NCI-H2227 (cell line): ENCODE data around the gene HEMK1.

Experiments
- DNase-seq: peaks from one replicate; lab custom pipeline; 2025; ENCODE audit not compliant: unreplicated experiment; lab: John Stamatoyannopoulos, UW

Gene HEMK1

GRCh38 chr3:50573566-50574443, 4.5 kb downstream of the HEMK1 start:
- DNase-seq: no peak

GRCh38 chr3:50574444-50574831, 5.1 kb downstream of the HEMK1 start:
- no peak for DNase-seq

GRCh38 chr3:50575372-50575771, 6.0 kb downstream of the HEMK1 start:
- DNase-seq: no peak

DNA sequence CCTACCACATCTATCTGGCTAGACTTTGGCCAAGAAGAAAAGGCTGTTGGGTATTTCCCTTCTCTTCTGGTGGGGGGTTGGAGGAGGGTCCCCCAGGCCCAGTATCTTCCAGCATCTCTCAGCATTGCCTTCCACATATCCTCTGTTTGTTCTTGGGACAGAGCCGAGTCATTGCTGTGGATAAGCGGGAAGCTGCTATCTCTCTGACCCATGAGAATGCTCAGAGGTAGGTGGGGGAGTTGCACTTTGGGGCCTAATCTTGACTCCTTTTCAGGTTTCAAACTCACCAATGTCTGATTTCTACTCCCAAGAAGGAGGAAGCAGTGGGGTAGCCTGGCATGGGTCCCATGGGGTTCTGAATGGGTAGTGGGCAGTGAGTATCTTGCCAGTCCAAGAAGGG, 8.0 kb downstream of the HEMK1 start:
- no peak for DNase-seq

DNA sequence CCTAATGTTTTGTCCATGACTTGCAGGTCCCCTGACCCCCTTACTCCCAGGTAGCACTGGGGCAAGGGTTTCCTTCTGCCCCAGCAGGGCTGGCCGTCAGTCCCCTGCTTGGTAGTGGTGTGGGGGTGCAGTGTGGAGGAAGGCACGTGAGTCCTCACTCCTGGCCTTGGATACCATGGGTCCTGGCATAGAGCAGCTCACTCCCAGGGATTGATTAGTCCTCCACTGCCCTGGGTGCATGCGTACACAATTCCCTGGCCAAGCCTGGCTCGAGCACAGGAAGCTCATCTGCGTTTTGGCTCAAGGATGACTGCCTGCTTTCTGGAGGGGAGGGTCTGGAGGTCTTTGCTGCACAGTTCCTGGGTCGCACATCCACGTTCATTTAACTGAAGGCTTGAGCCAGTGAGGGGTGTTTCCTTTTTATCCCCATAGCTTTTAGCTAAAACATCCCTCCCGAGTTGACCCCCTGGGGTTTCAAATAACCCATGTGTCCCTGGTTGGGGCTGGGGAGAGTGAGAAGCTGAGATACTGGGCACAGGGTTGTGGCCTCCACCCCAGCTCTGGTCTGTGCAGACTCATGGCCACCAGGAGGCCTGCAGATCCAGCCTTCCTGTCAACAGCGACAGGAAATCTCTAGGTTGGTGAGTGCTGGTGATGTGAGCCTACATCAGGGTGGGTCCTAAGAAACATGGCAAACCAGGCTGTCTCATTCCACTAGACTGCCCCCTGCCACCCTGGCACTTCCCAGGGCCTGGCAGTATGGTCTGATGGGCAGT, 11.5 kb downstream of the HEMK1 start:
- DNase-seq: no peak

DNA sequence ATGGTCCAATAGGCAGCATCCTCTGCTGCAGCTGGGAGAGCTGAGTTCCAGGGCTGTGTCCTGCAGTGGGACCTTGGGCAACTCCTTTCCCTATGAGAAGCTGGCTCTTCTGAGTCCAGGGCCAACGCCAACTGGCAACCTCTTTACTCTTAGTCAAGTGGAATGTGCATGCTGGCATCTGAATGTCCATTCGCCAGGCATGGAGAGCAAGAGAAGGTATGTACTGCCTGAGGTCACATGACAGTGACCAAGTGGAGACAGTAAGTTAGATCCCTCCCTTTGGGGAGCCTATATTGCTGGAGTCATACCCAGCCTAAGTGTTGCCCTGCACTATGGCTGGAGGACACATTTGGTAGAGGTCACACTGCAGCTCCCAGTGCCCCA, 12.1 kb downstream of the HEMK1 start:
- DNase-seq: no peak

GRCh38 chr3:50582083-50582482, 12.8 kb downstream of the HEMK1 start:
- no peak for DNase-seq

- no peak for DNase-seq
These were observed 14.6 kb downstream of the HEMK1 start for GRCh38 chr3:50583897-50584296.

DNA sequence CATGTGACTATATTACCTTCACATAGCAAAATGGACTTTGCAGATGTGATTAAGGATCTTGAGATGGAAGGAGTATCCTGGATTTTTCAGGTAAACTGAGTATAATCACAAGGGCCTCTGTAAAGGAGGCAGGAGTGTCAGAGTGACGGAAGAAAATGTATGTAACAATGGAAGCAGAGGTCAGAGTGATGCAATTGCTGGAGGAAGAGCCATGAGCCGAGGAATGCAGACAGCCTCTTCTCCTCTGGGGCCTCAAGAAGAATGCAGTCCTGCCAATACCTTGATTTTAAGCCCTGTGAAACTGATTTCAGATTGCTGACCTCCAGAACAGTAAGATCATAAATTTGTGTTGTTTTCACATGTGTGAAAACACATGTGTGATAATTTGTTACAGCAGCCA, 15.1 kb downstream of the HEMK1 start:
- DNase-seq: no peak

DNA sequence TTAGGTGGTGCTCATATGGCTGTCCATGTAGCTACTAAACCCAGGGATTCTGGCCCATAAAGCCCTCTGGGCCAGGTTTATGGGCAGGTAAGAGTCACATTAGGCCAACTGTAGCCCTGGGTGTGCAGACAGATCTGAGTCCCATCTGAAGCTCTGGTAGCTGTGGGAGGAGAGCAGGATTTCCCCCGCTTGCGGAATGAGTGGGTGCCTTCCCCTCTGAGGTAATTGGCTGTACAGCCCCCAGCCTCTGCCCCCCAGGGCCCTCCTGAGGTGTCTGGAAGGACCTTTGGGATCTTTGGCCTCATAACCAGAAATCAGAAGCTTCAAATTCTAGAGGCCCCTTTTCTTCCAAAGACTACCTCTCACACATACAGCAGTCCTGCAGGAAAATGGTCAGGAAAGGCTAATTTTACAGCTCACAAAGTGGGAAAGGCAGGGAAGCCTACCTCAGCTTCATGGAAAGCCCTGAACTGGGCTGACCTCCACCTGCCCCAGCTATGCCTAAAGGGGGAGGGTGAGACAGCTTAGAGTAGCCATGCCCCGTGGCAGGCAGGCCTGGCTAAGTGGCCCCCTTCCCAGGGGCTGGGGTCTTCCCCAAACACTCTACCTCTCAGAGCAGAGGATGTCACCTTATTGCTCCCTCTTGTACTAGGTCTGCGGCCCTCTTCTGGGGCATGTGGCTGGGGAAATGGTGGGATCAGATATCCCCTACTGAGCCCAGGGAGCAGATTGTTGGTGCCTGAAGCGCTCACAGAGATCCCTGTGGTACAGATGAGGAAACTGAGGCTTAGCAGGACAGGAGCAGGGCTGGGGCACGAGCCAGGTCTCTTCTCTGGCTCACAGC, 16.8 kb downstream of the HEMK1 start:
- DNase-seq: no peak

- no peak for DNase-seq
These were observed 17.4 kb downstream of the HEMK1 start for GRCh38 chr3:50586763-50587070.

DNA sequence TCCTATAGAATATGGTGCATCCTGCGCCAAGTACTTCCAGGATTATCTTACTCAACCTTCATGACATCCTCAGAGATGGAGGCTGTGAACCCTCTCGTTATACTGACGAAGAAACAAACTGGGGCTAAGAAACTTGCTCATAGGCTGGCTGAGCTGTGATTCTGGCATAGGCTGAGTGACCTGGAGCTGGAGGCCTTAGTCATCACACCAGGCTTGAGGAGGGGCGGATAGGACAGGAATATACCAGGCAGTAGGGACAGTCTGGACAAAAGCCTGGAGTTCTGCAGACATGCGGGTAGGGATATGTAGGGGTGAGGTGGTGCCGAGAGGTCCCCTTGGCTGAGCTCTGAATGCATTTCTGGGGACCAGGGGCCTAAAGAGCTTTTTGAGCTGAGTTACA, 18.1 kb downstream of the HEMK1 start:
- DNase-seq: no peak

GRCh38 chr3:50587806-50588758, 18.8 kb downstream of the HEMK1 start:
- no peak for DNase-seq

GRCh38 chr3:50588759-50589433, 19.6 kb downstream of the HEMK1 start:
- no peak for DNase-seq

DNA sequence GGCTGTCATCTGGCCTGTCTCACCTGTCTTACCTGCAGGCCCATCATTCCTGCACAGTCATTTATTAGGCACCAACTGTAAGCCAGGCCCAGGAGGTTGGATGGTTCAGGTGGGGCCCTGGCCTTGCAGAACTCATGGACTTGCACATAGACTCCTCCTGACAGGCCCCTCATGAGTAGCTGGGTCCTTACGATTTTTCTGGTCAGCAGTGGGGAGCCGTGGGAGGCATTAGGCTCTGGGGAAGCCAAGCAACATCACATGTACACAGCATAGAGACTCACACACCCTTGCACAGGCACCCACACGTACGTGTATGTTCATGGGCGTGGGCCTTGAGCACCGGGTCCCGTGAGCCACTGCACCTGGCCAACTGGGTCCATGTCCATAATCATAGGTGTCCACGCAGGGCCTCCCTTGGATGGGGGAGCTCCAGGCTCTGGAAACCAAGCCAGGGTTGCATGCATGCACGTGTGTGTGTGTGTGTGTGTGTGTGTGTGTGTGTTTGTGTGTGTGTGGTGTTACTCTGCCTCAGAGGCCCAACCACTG, 21.9 kb downstream of the HEMK1 start:
- no peak for DNase-seq

DNA sequence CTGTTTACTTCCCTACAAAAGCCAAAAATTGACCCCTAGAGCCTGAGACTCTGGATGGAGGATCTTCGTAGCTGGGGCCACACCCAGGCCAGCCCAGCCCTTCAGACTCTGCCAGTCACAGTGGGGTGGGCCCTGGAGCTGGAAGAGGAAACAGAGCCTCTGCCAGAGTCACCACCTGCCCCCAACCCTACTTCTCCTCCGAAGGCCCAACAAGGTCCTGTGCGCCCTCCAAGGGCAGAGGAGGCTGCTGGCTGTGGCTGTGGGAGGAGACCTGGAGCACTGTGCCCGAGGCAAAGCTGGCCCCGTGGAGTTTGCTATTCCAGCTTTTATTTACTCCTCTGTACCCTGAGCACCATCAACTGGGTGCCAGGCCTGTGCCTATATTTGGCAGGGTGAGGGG, 23.2 kb downstream of the HEMK1 start:
- DNase-seq: no peak

DNA sequence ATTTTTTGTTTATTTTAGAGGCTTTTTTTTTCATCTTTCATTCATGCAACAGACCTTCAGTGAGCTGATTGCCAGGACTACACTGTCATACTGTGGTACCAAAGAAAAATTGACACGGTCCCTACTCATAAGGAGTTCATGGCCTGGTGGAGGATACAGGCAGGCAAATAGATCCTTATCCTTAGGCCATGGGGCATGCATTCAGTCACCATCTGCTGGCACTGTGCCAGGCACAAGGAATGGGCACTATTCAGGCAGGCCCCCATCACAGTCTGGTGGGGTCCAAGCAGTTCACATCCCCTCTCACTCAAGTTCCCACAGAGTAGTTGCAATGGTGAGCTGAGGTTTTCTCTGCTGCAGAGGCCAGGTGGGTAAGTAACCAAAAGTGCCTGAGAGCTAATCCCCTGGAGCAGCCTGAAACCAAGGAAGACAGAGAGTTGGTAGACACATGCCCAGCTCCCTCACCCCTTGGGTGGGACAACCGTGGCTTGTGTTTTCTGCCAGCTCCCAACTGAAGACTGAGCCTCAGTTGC, 25.0 kb downstream of the HEMK1 start:
- DNase-seq: no peak

DNA sequence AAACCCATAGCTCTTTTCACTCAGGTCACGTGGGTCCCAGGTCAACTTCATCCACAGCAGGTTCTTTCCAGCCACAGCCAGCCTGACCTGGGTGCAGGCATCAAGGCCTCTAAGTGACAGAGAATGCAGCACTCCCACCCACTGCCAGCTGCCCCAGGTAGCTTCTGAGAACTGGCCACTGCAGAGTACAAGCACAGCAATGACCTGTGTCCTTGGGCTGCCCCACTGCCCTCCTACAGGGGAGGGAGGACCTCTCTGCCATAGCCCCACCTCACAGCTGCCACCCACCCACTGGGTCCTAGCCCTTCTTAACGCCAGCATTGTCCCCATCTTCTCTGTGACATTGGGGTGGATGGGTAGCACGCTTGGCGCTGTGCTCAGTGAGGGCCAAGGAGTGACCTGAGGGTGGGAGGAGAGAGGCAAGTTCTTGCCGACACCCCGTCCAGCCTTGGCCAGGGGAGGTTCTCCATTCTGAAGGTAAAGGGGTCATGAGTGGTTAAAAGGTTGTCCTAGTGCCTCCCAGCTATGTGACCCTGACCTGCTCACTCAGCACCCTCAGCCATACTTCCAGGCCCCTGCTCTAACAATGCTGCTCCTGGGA, 29.9 kb downstream of the HEMK1 start:
- DNase-seq: no peak

GRCh38 chr3:50599716-50600118, 30.4 kb downstream of the HEMK1 start:
- DNase-seq: no peak
